NK-92 treated with Interleukin-12 subunit alpha and Interleukin-12 subunit beta, amount 100 ng/mL, for 24 hours (cell line): ENCODE results near the gene ZNF337.

Source experiments
- DNase-seq: peaks from one replicate; lab custom pipeline; 2025; lab: John Stamatoyannopoulos, UW

Gene ZNF337

DNA sequence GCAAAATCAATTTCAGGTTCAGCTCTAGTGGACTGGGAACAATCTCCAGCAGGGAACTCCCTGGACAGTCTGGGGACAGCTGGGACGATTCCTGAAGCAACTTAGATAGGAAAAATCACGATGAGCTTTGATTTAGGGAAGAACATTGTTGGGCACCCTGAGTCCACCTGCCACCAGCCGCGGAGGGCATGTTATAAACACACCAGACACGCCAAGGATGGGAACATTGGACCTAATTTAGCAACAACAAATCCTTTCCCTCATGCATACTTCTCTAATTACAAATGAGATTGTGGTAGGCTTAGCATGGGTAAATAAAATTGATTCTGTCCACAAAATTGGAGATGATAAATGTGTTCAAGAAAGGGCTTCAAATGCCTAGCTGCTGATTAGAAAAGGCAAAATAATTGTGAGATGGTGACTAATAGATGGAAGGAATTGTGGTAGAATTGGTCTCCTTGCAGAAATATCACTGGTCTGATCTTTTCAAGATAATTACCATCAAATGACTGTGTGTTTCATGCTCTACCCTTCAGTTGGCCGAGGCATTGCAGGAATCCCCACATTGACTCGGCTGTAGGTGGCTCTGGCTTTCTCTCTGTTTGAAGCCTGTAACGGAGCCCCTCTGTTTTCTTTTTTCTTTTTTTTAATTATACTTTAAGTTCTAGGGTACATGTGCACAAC, 66.7 kb downstream of the ZNF337 start:
- DNase-seq: no peak

DNA sequence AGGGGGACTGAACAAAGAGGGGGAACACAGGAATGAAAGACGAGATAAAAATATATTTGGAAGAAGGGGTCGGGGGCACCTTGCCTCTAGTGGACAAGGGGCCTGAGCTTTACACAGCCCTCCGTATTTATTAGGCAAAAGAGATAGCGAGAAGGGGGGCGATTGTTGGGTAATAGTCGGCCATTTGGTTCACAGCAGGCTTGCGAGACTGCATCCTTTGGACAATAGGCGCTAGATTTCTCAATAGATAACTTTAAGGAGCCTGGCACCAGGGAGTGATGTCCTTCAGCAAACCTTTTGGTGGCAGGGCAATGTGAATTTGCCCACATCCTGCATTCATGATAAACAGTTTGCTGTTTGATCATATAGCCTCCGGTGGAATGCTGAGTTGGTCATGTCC, 69.9 kb downstream of the ZNF337 start:
- no peak for DNase-seq

DNA sequence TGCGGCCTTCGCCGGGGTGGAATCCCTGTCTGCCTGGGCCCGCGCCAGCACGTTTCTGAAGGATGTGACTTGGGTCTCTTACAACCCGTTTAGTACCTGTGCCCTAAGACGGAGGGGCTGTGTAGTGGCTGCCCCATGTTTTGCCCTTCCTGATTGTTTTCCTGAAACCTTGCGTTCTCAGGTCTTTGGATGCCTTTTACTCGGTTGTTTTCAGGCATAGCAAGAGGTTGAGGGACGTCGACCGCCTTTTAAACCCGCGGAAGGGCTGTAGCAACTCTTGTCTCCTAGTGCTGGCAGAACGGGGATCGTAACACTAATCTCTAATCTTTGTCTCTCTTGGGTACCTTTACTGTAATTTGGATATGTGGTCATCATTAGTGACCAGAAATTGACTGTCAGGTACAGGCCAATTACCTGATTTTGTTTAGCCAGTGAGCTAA, 72.1 kb downstream of the ZNF337 start:
- DNase-seq: no peak
